ELF-1 (cell line): ENCODE measurements around the gene AGAP1.

Experiments
- DNase-seq: peaks from one replicate; pipeline ENCODE4 v3.0.0-alpha.2; 2016; ENCODE audit warnings: low read depth, low spot score

Gene AGAP1

DNA sequence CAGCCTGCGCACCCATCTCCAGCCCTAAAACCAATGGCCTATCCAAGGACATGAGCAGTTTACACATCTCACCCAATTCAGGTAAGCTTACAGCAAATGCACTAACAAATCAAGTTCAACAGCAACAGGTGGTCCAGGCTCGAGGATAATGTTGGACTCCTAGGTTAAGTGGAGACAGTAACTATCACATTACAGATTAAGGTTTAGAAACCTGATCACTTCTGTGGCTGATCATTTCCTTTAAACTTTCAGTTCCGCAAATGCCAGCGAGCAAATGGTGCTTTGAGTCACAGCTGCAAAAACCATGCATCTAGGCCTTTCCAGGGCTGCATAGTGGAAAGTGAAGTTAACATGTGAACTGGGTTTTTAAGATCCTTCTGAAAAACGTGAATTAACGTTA is 415.0 kb downstream of the AGAP1 start:
- DNase-seq = no peak

DNA sequence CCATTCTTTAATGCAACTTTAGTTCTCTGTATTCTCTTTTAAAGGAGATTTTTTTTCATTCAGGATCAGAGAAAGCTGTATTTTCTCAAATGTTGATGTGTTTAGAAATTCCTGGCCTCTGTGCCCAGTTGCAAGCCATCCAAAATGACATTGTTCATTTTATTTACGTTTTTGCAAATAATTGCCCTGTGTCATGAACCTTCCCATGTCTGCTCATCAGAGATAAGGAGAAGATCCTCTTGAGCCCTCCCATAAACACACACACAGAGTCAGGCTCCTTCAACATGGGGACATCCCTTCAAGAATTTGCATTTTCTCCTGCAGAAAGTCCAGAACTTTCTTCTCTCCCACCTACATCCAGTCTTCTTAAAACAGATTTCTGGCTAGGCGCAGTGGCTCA is 415.5 kb downstream of the AGAP1 start:
- no peak for DNase-seq

DNA sequence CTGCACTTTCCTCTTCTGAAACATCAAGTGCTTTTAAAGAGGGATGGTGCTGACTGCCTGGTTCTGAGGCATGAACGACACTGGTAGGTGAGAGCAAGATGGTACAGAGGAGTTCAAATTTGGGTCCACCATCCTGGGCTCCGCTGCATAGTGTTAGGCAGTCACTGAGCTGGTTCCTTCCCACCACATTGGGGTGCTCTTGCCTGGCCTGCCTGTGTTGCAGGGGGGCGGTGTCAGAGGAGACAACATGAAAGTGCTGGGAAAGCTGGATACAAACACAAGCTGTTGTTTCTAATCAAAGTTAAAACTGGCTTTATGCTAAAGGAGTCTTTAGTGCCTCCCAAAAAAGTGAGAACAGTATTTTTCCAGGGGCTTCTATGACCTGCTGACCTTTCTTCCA is 416.2 kb downstream of the AGAP1 start:
- no peak for DNase-seq

DNA sequence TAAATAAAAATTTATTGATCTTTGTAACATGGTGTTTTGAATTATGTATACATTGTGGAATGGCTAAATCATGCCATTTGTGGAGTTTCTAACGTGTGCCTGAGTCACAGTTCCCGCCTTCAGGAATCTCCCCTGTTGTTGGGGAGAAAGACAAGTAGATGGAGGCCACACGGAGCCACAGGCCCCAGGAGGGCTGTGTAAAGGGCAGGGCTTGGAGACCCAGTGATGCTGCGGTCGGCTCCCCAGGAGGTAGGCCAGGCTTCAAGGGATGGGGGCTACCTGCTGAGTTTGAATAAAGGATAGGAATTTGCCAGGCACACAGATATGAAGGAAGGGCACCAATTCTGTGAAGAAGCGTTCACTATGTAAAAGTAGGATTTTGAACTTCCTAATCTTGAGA is 417.3 kb downstream of the AGAP1 start:
- DNase-seq = no peak

- DNase-seq = no peak
These were observed 417.9 kb downstream of the AGAP1 start for GRCh38 chr2:235911633-235912233.

DNA sequence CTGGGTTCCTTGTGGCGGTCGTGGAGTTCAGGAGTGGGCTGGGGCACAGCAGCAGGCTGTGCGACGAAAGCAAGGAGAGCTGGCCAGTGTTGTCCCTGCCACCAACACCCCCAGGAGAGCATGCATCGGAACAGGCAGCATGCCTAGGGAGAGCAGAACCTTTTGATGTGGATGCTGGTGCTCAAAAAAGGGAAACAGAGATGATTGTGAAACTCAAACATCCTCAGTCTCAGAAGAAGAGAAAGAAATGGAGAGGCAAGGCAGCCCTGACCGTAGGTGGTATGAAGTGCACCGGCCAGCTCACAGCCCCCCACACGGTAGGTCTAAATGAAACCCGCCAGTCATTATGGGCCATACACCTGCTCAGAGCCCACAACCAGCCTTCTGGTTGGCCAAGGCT is 420.9 kb downstream of the AGAP1 start:
- DNase-seq = no peak

GRCh38 chr2:235917506-235917905 is 423.7 kb downstream of the AGAP1 start:
- DNase-seq = no peak

DNA sequence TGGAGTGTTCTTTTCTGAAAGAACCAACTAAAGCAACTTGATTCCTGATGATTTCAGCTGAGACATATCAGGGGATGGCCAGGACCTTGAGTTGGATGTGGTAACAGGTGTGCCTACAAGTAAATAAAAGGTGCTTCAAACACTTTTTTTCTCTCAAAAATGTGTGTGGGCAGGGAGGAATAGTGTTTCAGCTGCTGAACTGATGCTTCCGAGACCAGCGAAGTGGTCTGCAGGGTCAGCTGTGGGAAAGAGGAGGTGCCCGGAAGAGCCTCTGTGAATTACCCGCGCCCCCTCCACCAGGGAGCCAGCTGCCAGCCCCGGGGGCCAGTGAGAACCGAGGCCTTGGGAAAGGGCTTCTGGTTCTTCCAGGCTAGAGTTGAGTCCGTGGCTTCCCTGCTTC is 425.0 kb downstream of the AGAP1 start:
- DNase-seq = no peak

GRCh38 chr2:235920216-235920865 is 426.5 kb downstream of the AGAP1 start:
- no peak for DNase-seq

DNA sequence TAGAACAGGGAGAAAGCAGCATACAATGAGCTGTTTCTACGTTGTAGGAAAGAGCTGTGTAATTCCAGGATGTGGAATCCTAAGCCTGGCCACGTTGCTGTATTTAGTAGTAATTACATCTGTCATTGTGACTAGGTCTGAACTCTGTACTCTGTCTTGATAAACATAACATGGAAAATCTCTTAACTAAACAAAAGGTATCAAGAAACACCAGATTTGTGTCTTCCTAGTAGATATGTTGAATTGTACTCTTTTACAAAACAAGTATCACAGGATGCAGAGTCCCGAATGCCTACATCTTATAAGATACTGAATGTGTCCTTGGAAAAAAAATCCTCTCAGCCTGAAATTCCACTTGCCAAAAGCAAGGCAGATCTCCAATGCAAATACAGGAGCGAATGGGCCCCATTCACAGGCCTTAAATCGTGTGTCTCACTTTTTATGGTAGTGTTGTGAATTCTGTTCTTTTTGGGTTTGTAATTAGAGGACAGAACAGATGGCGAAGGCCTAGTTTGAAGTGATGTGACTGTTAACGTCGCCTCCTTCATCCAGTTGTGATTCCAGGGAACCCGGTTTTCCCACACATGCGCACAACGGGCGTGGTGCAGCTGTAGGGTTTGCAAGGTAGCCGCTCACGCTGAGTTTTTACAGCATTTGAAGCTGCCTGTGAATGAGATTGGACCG is 427.8 kb downstream of the AGAP1 start:
- DNase-seq = no peak

DNA sequence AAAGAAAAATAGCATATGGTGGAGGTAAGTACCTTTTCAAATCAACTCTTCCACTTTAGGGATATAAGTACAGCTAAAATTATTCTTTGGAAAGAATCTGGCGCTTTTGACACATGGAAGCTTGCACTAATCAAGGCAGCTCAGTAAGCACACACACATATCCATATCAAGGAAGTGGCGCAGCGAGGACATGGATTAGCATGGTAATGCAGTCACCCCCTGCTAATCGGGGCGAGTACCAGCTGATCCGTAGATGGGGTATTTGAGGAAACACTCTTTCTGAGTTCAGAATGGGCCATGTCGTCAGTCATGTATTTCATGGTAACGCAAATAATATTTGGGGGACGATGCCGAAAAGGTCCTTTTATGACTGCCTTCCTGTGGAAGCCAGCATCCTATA is 429.0 kb downstream of the AGAP1 start:
- DNase-seq = no peak

DNA sequence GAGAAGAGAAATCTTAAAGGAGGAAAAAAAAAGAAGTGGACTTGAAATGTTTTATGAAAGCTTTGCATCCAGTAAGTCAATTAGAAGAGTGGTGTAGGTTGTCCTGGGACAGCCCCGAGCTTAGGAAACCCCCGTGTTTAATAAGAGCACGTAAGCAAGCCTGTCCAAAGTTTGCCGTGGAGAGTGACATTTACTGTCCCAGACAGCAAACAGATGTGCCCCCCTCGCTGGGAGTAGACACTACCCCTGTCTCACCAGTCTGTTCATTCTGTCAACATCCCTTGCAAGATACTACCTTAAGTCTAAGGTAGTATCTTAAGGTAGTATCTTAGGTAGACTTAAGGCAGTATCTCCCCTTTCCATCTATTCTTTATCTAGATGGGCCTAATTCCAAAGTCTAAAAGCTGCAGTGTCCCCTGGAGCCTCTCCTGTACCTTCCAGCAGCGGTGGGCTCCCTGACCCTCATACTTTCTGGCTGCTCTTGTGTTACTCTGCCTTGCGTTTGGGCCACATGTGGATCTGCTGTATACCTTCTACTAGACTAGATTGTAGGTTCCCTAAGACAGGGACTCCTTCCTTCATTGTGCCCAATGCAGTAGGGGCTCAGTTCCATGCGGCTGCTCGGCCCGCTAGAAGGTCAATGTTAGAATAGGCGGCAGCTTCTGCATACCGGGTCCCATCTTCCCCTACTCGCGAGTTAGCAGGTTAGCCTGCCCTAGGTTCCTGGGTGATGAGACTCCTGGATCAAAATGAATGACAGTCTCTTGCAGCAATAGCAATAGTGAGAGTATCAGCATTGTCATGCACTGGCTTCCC is 430.2 kb downstream of the AGAP1 start:
- DNase-seq = no peak

DNA sequence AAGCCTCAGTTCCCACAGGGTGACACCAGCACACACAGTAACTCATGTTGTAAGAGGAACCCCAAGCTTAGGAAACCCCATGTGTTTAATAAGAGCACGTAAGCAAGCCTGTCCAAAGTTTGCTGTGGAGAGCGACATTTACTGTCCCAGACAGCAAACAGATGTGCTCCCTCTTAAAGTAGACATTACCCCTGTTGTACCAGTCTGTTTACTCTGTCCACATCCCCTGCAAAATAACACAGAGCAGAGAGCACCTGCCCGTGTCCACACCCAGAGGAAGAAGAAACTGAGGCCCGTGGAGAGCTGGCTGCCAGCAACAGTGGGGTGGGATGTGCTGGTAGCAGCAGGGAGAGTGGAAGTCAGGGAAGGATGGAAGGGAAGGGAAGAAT is 430.8 kb downstream of the AGAP1 start:
- no peak for DNase-seq

DNA sequence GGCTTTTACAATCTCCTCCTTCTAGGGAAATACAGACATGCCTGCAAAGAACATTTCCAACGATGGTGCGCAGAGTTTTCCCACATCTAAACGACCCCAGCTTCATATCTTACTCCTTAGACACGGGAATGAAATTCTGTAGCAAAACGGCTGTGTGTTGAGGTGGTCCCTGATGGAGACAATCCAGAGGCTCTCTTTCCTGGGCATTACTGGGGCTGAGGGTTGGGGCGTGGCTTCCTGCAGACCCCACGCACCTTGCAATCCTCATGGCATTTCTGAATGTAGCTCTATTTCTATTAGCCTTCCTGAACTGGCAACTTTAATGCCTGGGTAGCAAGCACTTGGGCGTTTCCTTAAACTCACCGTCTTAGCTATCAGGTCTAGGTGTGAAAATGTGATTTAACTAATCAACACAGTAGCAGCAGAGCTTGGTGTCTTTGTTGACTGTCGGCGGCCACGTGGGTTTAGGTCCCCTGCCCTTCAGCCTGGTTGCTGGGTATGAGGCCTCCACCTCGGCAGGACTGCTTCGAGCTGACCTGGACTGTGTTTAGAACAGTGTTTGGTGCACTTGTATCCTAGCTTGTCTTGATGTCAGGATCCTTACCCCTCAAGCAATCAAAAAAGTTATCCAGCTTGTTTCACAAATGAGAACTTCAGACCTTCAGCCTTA is 431.5 kb downstream of the AGAP1 start:
- DNase-seq = no peak

DNA sequence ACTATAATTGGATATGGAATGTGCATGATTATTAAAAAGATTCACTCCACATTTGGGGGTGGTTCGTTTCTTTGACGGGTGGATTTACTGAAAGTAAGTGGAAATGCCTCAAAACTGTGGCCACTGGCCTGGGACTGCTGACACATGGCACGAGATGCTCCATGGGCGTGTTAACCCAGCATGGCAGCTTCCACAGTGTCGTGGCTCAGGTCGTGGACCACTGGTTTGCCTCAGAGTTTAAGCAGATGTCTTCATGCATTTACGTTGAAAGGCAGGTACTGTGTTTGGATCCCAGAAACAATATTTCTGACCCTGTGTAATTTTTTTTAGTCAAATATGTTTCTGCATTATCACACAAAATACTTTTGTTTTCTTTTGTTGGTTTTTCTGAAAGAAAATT is 432.4 kb downstream of the AGAP1 start:
- no peak for DNase-seq

DNA sequence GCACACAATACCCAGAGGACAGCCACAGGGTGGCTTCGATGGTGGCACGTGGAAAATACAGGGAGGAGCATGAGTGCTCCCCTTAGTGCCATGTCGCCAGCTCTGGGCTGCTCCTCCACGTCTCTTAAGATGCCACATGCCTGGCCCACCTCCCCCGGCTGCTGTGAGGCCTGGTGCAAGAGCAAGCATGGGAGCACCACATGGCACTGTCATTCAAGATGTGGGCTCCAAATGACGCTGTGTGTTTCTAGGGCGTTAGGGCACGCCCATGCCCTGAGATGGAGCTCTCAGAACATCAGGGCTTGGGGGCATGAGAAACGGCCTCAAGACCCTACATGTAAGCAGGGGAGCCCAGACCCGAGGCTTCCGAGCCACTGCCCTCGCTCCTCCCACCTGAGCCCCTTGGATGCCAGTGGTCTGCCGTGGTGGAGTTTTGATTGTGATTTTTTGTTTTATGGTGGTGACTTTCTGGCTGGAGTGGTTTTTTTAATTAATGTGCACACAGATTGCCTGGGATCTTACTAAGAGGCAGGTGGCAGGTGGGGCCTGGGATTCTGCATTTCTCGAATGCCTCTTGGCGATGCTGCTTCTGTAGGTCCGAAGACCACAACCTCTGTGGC is 435.0 kb downstream of the AGAP1 start:
- DNase-seq = no peak

GRCh38 chr2:235930701-235931100 is 436.9 kb downstream of the AGAP1 start:
- no peak for DNase-seq

DNA sequence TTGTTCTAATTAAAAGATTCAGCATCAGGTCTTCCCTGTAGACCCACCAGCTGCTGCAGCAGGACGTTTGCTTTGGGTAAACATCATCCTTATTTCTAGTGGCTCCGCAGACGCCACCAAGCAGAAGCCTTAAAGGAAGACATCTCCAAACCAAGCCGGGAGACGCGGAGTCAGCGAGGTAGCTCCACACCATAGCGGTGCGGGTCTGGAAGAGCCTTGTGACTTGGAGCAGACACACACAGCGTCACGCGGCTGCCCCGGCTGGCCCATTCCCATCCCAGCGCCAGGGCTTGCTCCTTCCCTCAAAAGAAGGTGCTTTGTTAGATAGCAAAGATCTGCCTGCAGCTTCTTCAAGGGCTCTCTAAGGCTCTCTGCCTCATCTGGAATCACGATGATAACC is 437.8 kb downstream of the AGAP1 start:
- no peak for DNase-seq

GRCh38 chr2:235934059-235934773 is 440.4 kb downstream of the AGAP1 start:
- no peak for DNase-seq

- no peak for DNase-seq
These were observed 441.1 kb downstream of the AGAP1 start for GRCh38 chr2:235934774-235935484.
